MG63 (cell line): ENCODE measurements around the gene FAH. TPM values are rescaled to one million over a fixed set of nuclear protein-coding genes. Genes with fewer than 3 reads are reported as not detected.
A peak's percentile ranks its signal among the peaks of the same experiment; 100 is the strongest.

Source experiments
- DNase-seq: peaks from one replicate; pipeline ENCODE4 v3.0.0-alpha.2; 2020
- H3K27me3 ChIP-seq: fragments of 250-450 bp; sonication (Bioruptor Pico); 2 replicates; pipeline ENCODE4 v1.5.1; 2020; ENCODE audit warnings: mild to moderate bottlenecking, moderate library complexity
- H3K36me3 ChIP-seq: fragments of 250-450 bp; sonication (Bioruptor Pico); 2 replicates; pipeline ENCODE4 v1.5.1; 2020; ENCODE audit warnings: mild to moderate bottlenecking, moderate library complexity
- H3K4me3 ChIP-seq: fragments of 250-450 bp; sonication (Bioruptor Pico); 2 replicates; pipeline ENCODE4 v1.5.1; 2020; ENCODE audit warnings: mild to moderate bottlenecking, moderate library complexity
- H3K9me3 ChIP-seq: fragments of 250-450 bp; sonication (Bioruptor Pico); 2 replicates; pipeline ENCODE4 v1.5.1; 2020; ENCODE audit warnings: mild to moderate bottlenecking, moderate library complexity
- total RNA-seq: library from RNA; depleted of rRNA; stranded (reverse); fragments of >200 nt; shearing (Covaris generic); gene quantifications from 2 replicates; pipeline ENCODE4 v1.2.3, GENCODE V29; 2014; ENCODE audit warnings: low replicate concordance; rRNA removed

Gene FAH
- total RNA-seq, 1 experiment from 2014 or later = 93.3 TPM

GRCh38 chr15:80234883-80235282 lies 82.1 kb downstream of the FAH start:
- Histone ChIP-seq H3K9me3 (no peaks in the 10 kb centered on the region), H3K27me3 (no peaks in the 10 kb centered on the region), H3K36me3 (no peaks in the 10 kb centered on the region), H3K4me3 (no peak overlapping the region)
- peak; percentile 38 for DNase-seq

Other genes with a start within 250 kb of the FAH start
- 6.0 TPM in 1 of 2 replicates, not detected in the other for gene BCL2A1, start 181.8 kb upstream of the FAH start, total RNA-seq
- 174 and 254 TPM in 2 replicates for gene ZFAND6, start 93.3 kb upstream of the FAH start, total RNA-seq
- gene CTXND1, start 99.2 kb downstream of the FAH start, total RNA-seq = not detected in 2 replicates